Measurements from ENCODE around the gene ZMYM3.

The ZMYM3 gene

GRCh38 chrX:71214604-71215337, 39.2 kb downstream of the ZMYM3 start:
- DNase-seq, result no peak
- in situ Hi-C loops (cut with HindIII; ENCODE audit: low pct_ligation_motif_present, low sequenced_read_pairs), result no loop called here
- Histone ChIP-seq H3K36me3 (replicated peaks) (no peaks in the 10 kb centered on the region), H3K27me3 (replicated peaks) (no peaks in the 10 kb centered on the region), H3K27ac (no peak overlapping the region), H3K4me3 (ENCODE audit: low read depth, low read length) (no peak overlapping the region)
- no peak for TF ChIP-seq CTCF (IDR thresholded peaks at IDR 0.05; ENCODE audit: low read depth, low read length, missing control alignments)

GRCh38 chrX:71214152-71214551, 39.8 kb downstream of the ZMYM3 start:
- Histone ChIP-seq H3K27ac (no peak overlapping the region), H3K36me3 (replicated peaks) (no peaks in the 10 kb centered on the region), H3K4me3 (ENCODE audit: low read depth, low read length) (no peak overlapping the region), H3K27me3 (replicated peaks) (no peaks in the 10 kb centered on the region)
- DNase-seq, result no peak
- in situ Hi-C loops (cut with HindIII; ENCODE audit: low pct_ligation_motif_present, low sequenced_read_pairs), result no loop called here
- TF ChIP-seq CTCF (IDR thresholded peaks at IDR 0.05; ENCODE audit: low read depth, low read length, missing control alignments), result no peak

- no peaks in the 10 kb centered on the region for H3K36me3 ChIP-seq (replicated peaks)
- in situ Hi-C loops (cut with HindIII; ENCODE audit: low pct_ligation_motif_present, low sequenced_read_pairs), result no loop called here
Observed at GRCh38 chrX:71212536-71212935, 41.4 kb downstream of the ZMYM3 start.

GRCh38 chrX:71210816-71211215, 43.1 kb downstream of the ZMYM3 start:
- no peak for DNase-seq

More at GRCh38 chrX:71212536-71212935, 41.4 kb downstream of the ZMYM3 start:
- H3K4me3 ChIP-seq (ENCODE audit: low read depth, low read length), result no peak overlapping the region
- TF ChIP-seq CTCF (IDR thresholded peaks at IDR 0.05; ENCODE audit: low read depth, low read length, missing control alignments), result no peak
- no peak overlapping the region for H3K27ac ChIP-seq
- no peaks in the 10 kb centered on the region for H3K27me3 ChIP-seq (replicated peaks)
- DNase-seq, result no peak

GRCh38 chrX:71199252-71200008, 54.5 kb downstream of the ZMYM3 start:
- Histone ChIP-seq H3K4me3 (ENCODE audit: low read depth, low read length) (no peak overlapping the region), H3K36me3 (replicated peaks) (no peaks in the 10 kb centered on the region), H3K27me3 (replicated peaks) (no peaks in the 10 kb centered on the region), H3K27ac (no peak overlapping the region)
- DNase-seq, result no peak
- no peak for TF ChIP-seq CTCF (IDR thresholded peaks at IDR 0.05; ENCODE audit: low read depth, low read length, missing control alignments)
- in situ Hi-C loops (cut with HindIII; ENCODE audit: low pct_ligation_motif_present, low sequenced_read_pairs), result no loop called here

More at GRCh38 chrX:71210816-71211215, 43.1 kb downstream of the ZMYM3 start:
- no peaks in the 10 kb centered on the region for H3K36me3 ChIP-seq (replicated peaks)
- in situ Hi-C loops (cut with HindIII; ENCODE audit: low pct_ligation_motif_present, low sequenced_read_pairs), result no loop called here
- no peaks in the 10 kb centered on the region for H3K27me3 ChIP-seq (replicated peaks)
- TF ChIP-seq CTCF (IDR thresholded peaks at IDR 0.05; ENCODE audit: low read depth, low read length, missing control alignments), result no peak
- H3K27ac ChIP-seq, result no peak overlapping the region
- no peak overlapping the region for H3K4me3 ChIP-seq (ENCODE audit: low read depth, low read length)

All from brain microvascular endothelial cell (primary cell).